Body of pancreas (tissue), 4 donors: ENCODE results near the gene ACSF2. TPM values are rescaled to one million over a fixed set of nuclear protein-coding genes. Genes with fewer than 3 reads are reported as not detected.
"Not testable (repeated sequence)": the region's sequence is repeated elsewhere in the genome, so short reads cannot be mapped to it uniquely, and the experiment has no call there.

Experiments used
- ATAC-seq: fragments of 150-250 bp; one replicate; pipeline ENCODE4 v1.9.1; 2016
- DNase-seq, 4 donors: peaks; one replicate each; pipeline ENCODE4 v3.0.0-alpha.2; 2019
- H3K27ac ChIP-seq, 4 donors: fragments of 200-600 bp; sonication (generic); 1 replicate in 3 of 4; 2 replicates in 1 of 4; pipeline versions ENCODE4 v1.5.1 to v1.6.1; 2016 to 2019; ENCODE audit warnings: mild to moderate bottlenecking in 1 of 4, mixed read lengths in 1 of 4, moderate library complexity in 1 of 4
- H3K27me3 ChIP-seq, 2 donors: fragments of 200-600 bp; sonication (generic); one replicate each; pipeline ENCODE4 v1.6.0; 2016; ENCODE audit warnings: mild to moderate bottlenecking in 1 of 2
- H3K36me3 ChIP-seq, 2 donors: fragments of 200-600 bp; sonication (generic); replicated peaks in 1 of 2; 2 replicates each; pipeline ENCODE4 v1.5.1; 2016; ENCODE audit warnings: low read depth in 2 of 2; ENCODE audit not compliant: insufficient read depth in 1 of 2
- H3K4me1 ChIP-seq: fragments of 200-600 bp; sonication (generic); one replicate; pipeline ENCODE4 v1.6.0; 2016
- H3K4me3 ChIP-seq, 2 donors: fragments of 200-600 bp; sonication (generic); 1 replicate in 1 of 2; 2 replicates in 1 of 2; pipeline ENCODE4 v1.5.1; 2016 to 2019
- H3K9me3 ChIP-seq, 3 donors: fragments of 200-600 bp; sonication (generic); 1 replicate in 2 of 3; 2 replicates in 1 of 3; pipeline ENCODE4 v1.5.1; 2016
- CTCF ChIP-seq, 7 experiments: fragments of 450-650 bp in 4 of 7; fragments of 200-600 bp in 3 of 7; sonication (generic) in 3 of 7; IDR thresholded peaks; one replicate each; pipeline ENCODE4 v1.5.1; 2016 to 2019; ENCODE audit warnings: antibody characterized with exemption in 7 of 7
- POLR2A ChIP-seq, 3 donors: fragments of 450-650 bp; IDR thresholded peaks; one replicate each; pipeline ENCODE4 v1.6.1; 2016; ENCODE audit warnings: antibody characterized with exemption in 3 of 3, mild to moderate bottlenecking in 2 of 3
- whole genome bisulfite sequencing, 2 donors: methylation state at CpG; one replicate each; pipeline ENCODE4 v1.1.5; 2017; 5-methylcytosine and 5-hydroxymethylcytosine counted together
- intact Hi-C: fragments of 100-400 bp; cut with DNase I; formaldehyde crosslinking; loops from one replicate; pipeline ENCODE4 v1.15.1; 2023
- total RNA-seq, 2 donors: library from RNA; depleted of rRNA; stranded (reverse); fragments of >200 nt; gene quantifications; one replicate each; pipeline ENCODE4 v1.1.0, GENCODE V29; 2016

ACSF2 gene
- total RNA-seq, 2 donors from 2014 or later: 18.7 to 120 TPM

DNA sequence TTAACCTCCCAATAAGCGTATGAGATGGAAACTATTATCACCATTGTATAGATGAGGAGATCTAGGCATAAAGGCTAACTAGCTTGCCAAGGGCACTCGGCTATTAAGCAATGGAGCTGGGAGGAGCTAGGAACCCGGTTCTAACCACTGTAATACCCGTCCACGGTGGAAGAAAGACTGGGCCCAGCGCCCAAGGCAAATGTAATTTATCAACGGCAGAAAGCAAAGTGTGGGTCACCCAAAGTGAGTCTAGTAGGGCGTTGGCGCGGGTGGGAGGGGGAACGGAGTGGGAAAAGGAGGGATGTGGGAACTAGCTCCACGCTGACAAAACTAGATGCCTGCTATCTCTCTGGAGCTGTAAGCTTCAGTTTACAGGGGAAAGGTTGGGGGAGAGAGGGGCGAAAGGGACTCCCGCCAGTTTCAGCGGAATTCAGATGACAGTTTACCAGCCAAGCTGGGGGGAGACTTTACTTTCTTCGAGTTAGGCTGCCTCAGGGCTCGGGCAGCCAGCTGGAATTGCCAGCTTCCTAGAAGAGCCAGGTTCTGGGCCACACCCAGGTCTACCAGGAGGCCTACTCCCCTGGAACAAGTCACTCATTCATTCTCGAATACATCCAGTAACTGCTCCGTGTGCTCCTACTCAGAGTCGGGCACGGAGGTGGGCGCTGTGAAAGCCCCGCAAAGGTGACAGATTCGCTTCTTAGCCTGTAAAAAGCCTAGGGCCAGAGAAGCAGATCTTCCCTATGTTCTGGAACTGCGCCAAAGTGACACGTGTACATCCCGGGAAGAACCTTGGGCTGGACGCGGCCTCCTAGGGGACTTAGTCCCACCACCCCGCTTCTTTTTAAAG is 29.5 kb upstream of the ACSF2 start:
- WGBS, 2 donors: 1 to 2% methylated on average over 29 to 30 of the region's 30 CpGs
- H3K36me3 ChIP-seq: peaks cover 11 to 21% of the 10 kb centered on the region in 2 donors
- peaks cover 68% of the 10 kb centered on the region for H3K4me1 ChIP-seq
- ATAC-seq: peak; percentile 68
- TF ChIP-seq CTCF (IDR thresholded peaks at IDR 0.05) (no peak), POLR2A (IDR thresholded peaks at IDR 0.05) (peak; percentile 40 to 81 (median 81))
- peak; percentile 80 to 89 (median 86) for DNase-seq
- peak overlapping the region; percentile 90 to 96 for H3K4me3 ChIP-seq
- H3K27ac ChIP-seq: peak overlapping the region; percentile 91 to 98 (median 95)
- intact Hi-C loops: no loop called here
- no peaks in the 10 kb centered on the region for H3K9me3 ChIP-seq
- no peaks in the 10 kb centered on the region for H3K27me3 ChIP-seq

GRCh38 chr17:50397111-50397918 is 28.7 kb upstream of the ACSF2 start, which contains the start of gene LRRC59:
Gene LRRC59 (minus strand): TSS chr17:50397523. CDS start chr17:50397317, 206 bp downstream.
- TF ChIP-seq POLR2A (IDR thresholded peaks at IDR 0.05): peak; percentile 91 to 94 (median 93)
- peak; percentile 97 to 99 (median 98) for TF ChIP-seq CTCF (IDR thresholded peaks at IDR 0.05)
- peak; percentile 87 for ATAC-seq
- H3K4me3 ChIP-seq: peak within 1 kb of the TSS; percentile 90 to 96
- DNase-seq: peak; percentile 90 to 92 (median 90)
- peak within 1 kb of the TSS; percentile 91 to 98 (median 95) for H3K27ac ChIP-seq
- H3K27me3 ChIP-seq: no peaks in the 10 kb centered on the region
- WGBS, 2 donors: 1 to 11% methylated on average over 1 to 70 of the region's 70 CpGs
- intact Hi-C loops: no loop called here
- H3K4me1 ChIP-seq: peaks cover 68% of the 10 kb centered on the region
- H3K36me3 ChIP-seq: peaks cover 4 to 14% of the 10 kb centered on the region in 2 donors
- no peaks in the 10 kb centered on the region for H3K9me3 ChIP-seq

DNA sequence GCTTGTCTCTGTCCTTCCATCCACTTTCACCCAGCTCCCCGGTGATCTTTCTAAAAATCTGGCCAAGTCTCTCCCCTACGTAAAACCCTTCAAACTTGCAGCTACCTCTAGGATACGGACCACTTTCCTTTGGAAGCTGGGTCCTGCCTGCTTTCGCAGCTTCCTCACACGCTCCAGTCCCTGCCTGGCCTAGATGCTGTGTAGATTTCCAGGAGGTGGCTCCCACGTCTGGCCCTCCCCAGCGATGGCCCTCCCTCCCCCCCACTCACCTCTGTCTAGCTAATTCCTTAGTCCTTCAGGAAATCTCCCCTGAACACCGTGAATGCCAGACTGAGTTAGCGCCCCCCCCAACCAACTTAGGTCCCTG is 28.1 kb upstream of the ACSF2 start:
- ATAC-seq (no peak), DNase-seq (no peak)
- TF ChIP-seq POLR2A (IDR thresholded peaks at IDR 0.05): no peak
- TF ChIP-seq CTCF (IDR thresholded peaks at IDR 0.05): no peak
- Histone ChIP-seq H3K4me3 (no peak overlapping the region), H3K27ac (peak overlapping the region in 1 of 4 donors; percentile 98), H3K9me3 (no peaks in the 10 kb centered on the region), H3K27me3 (no peaks in the 10 kb centered on the region), H3K36me3 (peaks cover 0 to 12% of the 10 kb centered on the region in 2 donors), H3K4me1 (peaks cover 67% of the 10 kb centered on the region)
- intact Hi-C loops: no loop called here
- WGBS, 2 donors: 39 to 56% methylated on average over 9 of the region's 9 CpGs

DNA sequence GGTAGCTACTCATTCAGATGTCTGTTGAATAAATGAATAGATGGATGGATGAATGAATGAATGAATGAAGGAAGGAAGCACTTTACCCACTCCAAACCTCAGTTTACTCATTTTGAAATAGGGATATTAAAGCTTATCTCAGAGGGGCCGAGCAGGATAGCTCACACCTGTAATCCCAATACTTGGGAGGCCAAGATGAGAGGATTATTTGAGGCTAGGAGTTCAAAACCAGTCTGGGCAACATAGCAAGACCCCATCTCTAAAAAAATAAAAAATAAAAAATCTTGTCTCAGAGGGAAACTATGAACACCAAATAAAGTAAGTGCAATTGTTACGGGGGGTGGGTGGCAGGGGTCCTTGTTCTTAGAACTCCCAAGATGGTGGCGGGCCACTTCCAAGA is 27.3 kb upstream of the ACSF2 start:
- intact Hi-C loops, ATAC-seq, H3K36me3 ChIP-seq, DNase-seq, H3K9me3 ChIP-seq, H3K27me3 ChIP-seq, H3K27ac ChIP-seq, H3K4me3 ChIP-seq: not testable (repeated sequence)
- peaks cover 59% of the 10 kb centered on the region for H3K4me1 ChIP-seq
- 92 to 96% methylated on average over 3 of the region's 3 CpGs for WGBS, 2 donors

- H3K27ac ChIP-seq, H3K9me3 ChIP-seq, H3K36me3 ChIP-seq, intact Hi-C loops, DNase-seq, H3K4me3 ChIP-seq, H3K27me3 ChIP-seq, ATAC-seq: not testable (repeated sequence)
- WGBS, 2 donors: 95% methylated on average over 8 of the region's 8 CpGs
- H3K4me1 ChIP-seq: peaks cover 50% of the 10 kb centered on the region
Observed at GRCh38 chr17:50399591-50399990, 26.4 kb upstream of the ACSF2 start.

- ATAC-seq, H3K36me3 ChIP-seq, H3K27me3 ChIP-seq, DNase-seq, H3K9me3 ChIP-seq, H3K4me3 ChIP-seq, H3K27ac ChIP-seq, intact Hi-C loops: not testable (repeated sequence)
- WGBS, 2 donors: 82 to 89% methylated on average over 4 of the region's 4 CpGs
- H3K4me1 ChIP-seq: peaks cover 22% of the 10 kb centered on the region
Observed at GRCh38 chr17:50405351-50405750, 20.7 kb upstream of the ACSF2 start.
